HFFc6 (cell line): ENCODE data around the gene SLC41A1. TPM values are rescaled to one million over a fixed set of nuclear protein-coding genes. Genes with fewer than 3 reads are reported as not detected.
"Not testable (repeated sequence)": the region's sequence is repeated elsewhere in the genome, so short reads cannot be mapped to it uniquely, and the experiment has no call there.

Source experiments
- DNase-seq: peaks from one replicate; pipeline ENCODE4 v3.0.0-alpha.2; 2018
- H3K27ac Mint-ChIP-seq: 2 replicates; pipeline ENCODE4 v1.8.0; 2020; ENCODE audit warnings: mild to moderate bottlenecking, mixed read lengths
- H3K27me3 Mint-ChIP-seq: 2 replicates; pipeline ENCODE4 v1.8.0; 2021; ENCODE audit warnings: mild to moderate bottlenecking, moderate library complexity, mixed read lengths; ENCODE audit not compliant: insufficient read depth
- H3K36me3 Mint-ChIP-seq: 2 replicates; pipeline ENCODE4 v1.8.0; 2021; ENCODE audit warnings: low read depth, mixed read lengths
- H3K4me1 Mint-ChIP-seq: 2 replicates; pipeline ENCODE4 v1.8.0; 2020; ENCODE audit warnings: low read depth, mixed read lengths
- H3K4me3 Mint-ChIP-seq: 2 replicates; pipeline ENCODE4 v1.8.0; 2020; ENCODE audit warnings: mild to moderate bottlenecking, moderate library complexity, mixed read lengths
- H3K9me3 Mint-ChIP-seq: 2 replicates; pipeline ENCODE4 v1.8.0; 2020; ENCODE audit warnings: mild to moderate bottlenecking, mixed read lengths
- total RNA-seq, 6 experiments: library from RNA; stranded (reverse); fragmentation: NEBNext Ultra II Directional; extraction: Animal tissue kit (Norgen Biotek cat#: 25700); gene quantifications; 2 replicates in 1 of 6; 3 replicates in 5 of 6; pipeline ENCODE4 v1.2.3, GENCODE V29; 2021
- TF ChIP-seq, protein P1 (sequence below): fragments of 200-600 bp; sonication (generic); IDR thresholded peaks from 2 replicates; pipeline ENCODE4 v1.5.0; 2021; ENCODE audit warnings: antibody characterized with exemption, mild to moderate bottlenecking

SLC41A1 gene
- total RNA-seq, 6 experiments from 2014 or later, result 31.6 to 39.8 (median 35.5) TPM

DNA sequence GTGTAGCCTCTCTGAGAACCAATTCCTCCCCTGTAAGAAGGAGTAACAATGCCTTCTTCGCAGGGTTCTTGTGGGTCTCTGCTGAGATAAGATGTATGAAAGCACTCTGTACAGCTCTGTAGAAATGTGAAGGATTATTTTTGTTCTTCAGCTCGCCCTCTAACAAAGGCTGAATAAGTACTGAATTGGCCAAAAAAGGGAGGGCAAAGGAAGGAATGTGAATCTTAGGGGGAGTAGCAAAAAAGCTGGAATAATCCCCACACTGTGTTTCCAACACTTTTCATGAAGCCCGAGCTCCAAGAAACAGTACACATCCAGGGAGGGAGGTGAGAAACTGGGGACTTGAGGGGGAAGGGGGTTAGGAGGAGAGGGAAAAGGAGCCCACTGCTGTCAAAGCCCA, 14.0 kb upstream of the SLC41A1 start:
- no peak for DNase-seq
- Mint-ChIP-seq H3K27me3 (peaks cover 29% of the 10 kb centered on the region), H3K4me3 (no peak overlapping the region), H3K36me3 (no peaks in the 10 kb centered on the region), H3K27ac (no peak overlapping the region), H3K4me1 (no peaks in the 10 kb centered on the region), H3K9me3 (0 out of 2 replicates have a peak, but pooled peaks cover 4% of the 10 kb centered on the region)
- TF ChIP-seq, protein P1, sequence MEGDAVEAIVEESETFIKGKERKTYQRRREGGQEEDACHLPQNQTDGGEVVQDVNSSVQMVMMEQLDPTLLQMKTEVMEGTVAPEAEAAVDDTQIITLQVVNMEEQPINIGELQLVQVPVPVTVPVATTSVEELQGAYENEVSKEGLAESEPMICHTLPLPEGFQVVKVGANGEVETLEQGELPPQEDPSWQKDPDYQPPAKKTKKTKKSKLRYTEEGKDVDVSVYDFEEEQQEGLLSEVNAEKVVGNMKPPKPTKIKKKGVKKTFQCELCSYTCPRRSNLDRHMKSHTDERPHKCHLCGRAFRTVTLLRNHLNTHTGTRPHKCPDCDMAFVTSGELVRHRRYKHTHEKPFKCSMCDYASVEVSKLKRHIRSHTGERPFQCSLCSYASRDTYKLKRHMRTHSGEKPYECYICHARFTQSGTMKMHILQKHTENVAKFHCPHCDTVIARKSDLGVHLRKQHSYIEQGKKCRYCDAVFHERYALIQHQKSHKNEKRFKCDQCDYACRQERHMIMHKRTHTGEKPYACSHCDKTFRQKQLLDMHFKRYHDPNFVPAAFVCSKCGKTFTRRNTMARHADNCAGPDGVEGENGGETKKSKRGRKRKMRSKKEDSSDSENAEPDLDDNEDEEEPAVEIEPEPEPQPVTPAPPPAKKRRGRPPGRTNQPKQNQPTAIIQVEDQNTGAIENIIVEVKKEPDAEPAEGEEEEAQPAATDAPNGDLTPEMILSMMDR, result no peak

DNA sequence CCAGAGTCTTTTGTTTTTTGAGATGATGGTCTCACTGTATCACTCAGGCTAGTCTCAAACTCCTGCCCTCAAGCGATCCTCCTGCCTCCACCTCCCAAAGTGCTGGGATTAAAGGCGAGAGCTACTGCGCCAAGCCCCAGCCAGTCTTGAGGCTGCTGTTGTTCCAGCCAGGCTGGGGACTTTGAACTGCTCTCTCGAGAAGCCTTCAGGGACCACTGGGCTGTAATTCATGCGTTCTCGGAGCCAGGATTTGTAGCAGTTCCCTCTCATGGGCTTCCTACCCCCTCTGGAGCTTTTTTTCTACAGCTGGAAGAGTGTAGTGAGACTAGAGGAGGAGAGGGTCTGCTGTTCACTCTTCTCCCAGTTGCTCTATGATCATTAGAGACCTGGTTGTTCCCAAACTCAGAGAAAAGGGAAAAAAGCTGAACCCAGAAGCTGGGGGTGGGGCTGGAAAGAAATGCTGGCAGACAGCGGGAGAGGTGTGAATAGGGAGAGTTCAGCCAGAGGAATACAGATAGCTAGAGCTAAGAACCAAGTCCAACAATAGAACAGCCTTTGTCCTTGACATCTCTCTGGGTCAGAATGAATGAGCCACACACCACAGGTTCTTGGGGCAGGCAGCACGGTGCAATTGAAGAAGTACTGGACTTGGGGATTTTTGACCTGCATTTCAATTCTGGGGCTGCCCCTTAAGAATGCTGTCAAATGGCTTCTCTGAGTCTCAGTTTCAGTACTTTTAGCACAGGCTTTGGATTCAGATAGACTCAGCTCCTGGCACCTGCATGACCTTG, 13.2 kb upstream of the SLC41A1 start:
- no peak overlapping the region for H3K4me3 Mint-ChIP-seq

DNA sequence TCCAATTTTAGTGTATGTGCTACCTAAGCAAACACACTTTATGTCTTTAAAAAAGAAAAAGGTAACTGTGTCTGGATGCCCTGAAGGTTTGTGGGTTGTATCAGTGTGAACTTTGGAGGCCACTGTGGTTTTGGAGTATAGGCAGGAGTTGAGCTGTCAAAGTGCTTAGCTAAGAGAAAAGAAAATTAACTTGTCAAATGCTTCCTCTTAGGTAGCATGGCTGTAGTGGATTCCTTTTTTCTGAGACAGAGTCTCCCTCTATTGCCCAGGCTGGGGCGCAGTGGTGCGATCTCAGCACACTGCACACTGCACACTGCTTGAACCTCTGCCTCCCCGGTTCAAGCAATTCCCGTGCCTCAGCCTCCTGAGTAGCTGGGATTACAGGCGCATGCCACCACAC, 11.2 kb upstream of the SLC41A1 start:
- Mint-ChIP-seq H3K27ac (no peak overlapping the region), H3K36me3 (no peaks in the 10 kb centered on the region), H3K4me1 (no peaks in the 10 kb centered on the region), H3K27me3 (peaks cover 24% of the 10 kb centered on the region), H3K9me3 (0 out of 2 replicates have a peak, but pooled peaks cover 4% of the 10 kb centered on the region), H3K4me3 (no peak overlapping the region)
- DNase-seq, result no peak
- TF ChIP-seq, protein P1, result no peak

More for the DNA sequence above, 13.2 kb upstream of the SLC41A1 start:
- Mint-ChIP-seq H3K27me3 (peaks cover 28% of the 10 kb centered on the region), H3K27ac (no peak overlapping the region), H3K4me1 (no peaks in the 10 kb centered on the region), H3K36me3 (no peaks in the 10 kb centered on the region), H3K9me3 (0 out of 2 replicates have a peak, but pooled peaks cover 4% of the 10 kb centered on the region)
- TF ChIP-seq, protein P1, result no peak
- DNase-seq, result no peak

DNA sequence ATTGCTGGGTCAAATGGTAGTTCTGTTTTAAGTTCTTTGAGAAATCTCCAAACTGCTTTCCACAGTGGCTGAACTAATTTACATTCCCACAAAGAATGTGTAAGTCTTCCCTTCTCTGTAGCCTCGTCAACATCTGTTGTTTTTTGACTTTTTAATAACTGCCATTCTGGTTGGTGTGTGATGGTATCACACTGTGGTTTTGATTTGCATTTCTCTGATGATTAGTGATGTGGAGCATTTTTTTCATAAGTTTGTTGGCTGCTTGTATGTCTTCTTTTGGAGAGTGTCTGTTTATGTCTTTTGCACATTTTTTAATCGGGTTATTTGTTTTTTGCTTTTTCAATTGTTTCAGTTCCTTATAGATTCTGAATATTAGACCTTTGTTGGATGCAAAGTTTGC, 10.3 kb upstream of the SLC41A1 start:
- DNase-seq, H3K36me3 Mint-ChIP-seq, H3K4me1 Mint-ChIP-seq, H3K4me3 Mint-ChIP-seq, H3K27ac Mint-ChIP-seq, H3K9me3 Mint-ChIP-seq: not testable (repeated sequence)
- H3K27me3 Mint-ChIP-seq, result peaks cover 24% of the 10 kb centered on the region

- Mint-ChIP-seq H3K4me1 (no peaks in the 10 kb centered on the region), H3K27me3 (peaks cover 25% of the 10 kb centered on the region), H3K27ac (no peak overlapping the region), H3K9me3 (0 out of 2 replicates have a peak, but pooled peaks cover 4% of the 10 kb centered on the region), H3K36me3 (no peaks in the 10 kb centered on the region), H3K4me3 (no peak overlapping the region)
- TF ChIP-seq, protein P1, result no peak
- DNase-seq, result no peak
These were observed 9.4 kb upstream of the SLC41A1 start for GRCh38 chr1:205822397-205822796.

- peaks cover 10% of the 10 kb centered on the region for H3K4me1 Mint-ChIP-seq
- no peaks in the 10 kb centered on the region for H3K9me3 Mint-ChIP-seq
- H3K4me3 Mint-ChIP-seq, result no peak overlapping the region
- peaks cover 12% of the 10 kb centered on the region for H3K27me3 Mint-ChIP-seq
- H3K36me3 Mint-ChIP-seq, result no peaks in the 10 kb centered on the region
- no peak overlapping the region for H3K27ac Mint-ChIP-seq
- TF ChIP-seq, protein P1, result no peak
- no peak for DNase-seq
These were observed 5.0 kb upstream of the SLC41A1 start for GRCh38 chr1:205817988-205818387.
